ENCODE results near the gene OGDH.
A peak's percentile ranks its signal among the peaks of the same experiment; 100 is the strongest.

Gene OGDH

GRCh38 chr7:44634839-44635591, 28.6 kb downstream of the OGDH start:
- Histone ChIP-seq H3K27me3 (ENCODE audit: insufficient read depth, low read length) (no peaks in the 10 kb centered on the region), H3K9me3 (ENCODE audit: insufficient read depth, low read depth, low read length) (no peaks in the 10 kb centered on the region), H3K4me3 (ENCODE audit: low read length) (no peak overlapping the region), H3K9ac (ENCODE audit: low read depth, low read length) (no peak overlapping the region), H3K36me3 (ENCODE audit: insufficient read depth, low read depth, low read length) (peaks cover 3% of the 10 kb centered on the region; the same call in 1 of the 2 replicates), H3K4me1 (ENCODE audit: insufficient read depth, low read length) (peaks cover 24% of the 10 kb centered on the region), H3K27ac (ENCODE audit: low read length) (no peak overlapping the region)

GRCh38 chr7:44636041-44636584, 29.7 kb downstream of the OGDH start:
- no peaks in the 10 kb centered on the region for H3K9me3 ChIP-seq (ENCODE audit: insufficient read depth, low read depth, low read length)
- H3K27ac ChIP-seq (ENCODE audit: low read length), result no peak overlapping the region
- H3K4me1 ChIP-seq (ENCODE audit: insufficient read depth, low read length), result peaks cover 27% of the 10 kb centered on the region
- H3K27me3 ChIP-seq (ENCODE audit: insufficient read depth, low read length), result no peaks in the 10 kb centered on the region
- no peak overlapping the region for H3K4me3 ChIP-seq (ENCODE audit: low read length)
- no peak overlapping the region for H3K9ac ChIP-seq (ENCODE audit: low read depth, low read length)
- no peaks in the 10 kb centered on the region for H3K36me3 ChIP-seq (ENCODE audit: insufficient read depth, low read depth, low read length)

- Histone ChIP-seq H3K9ac (ENCODE audit: low read depth, low read length) (no peak overlapping the region), H3K4me1 (ENCODE audit: insufficient read depth, low read length) (peaks cover 21% of the 10 kb centered on the region), H3K36me3 (ENCODE audit: insufficient read depth, low read depth, low read length) (no peaks in the 10 kb centered on the region), H3K9me3 (ENCODE audit: insufficient read depth, low read depth, low read length) (no peaks in the 10 kb centered on the region), H3K27me3 (ENCODE audit: insufficient read depth, low read length) (no peaks in the 10 kb centered on the region), H3K27ac (ENCODE audit: low read length) (no peak overlapping the region), H3K4me3 (ENCODE audit: low read length) (no peak overlapping the region)
Measured at GRCh38 chr7:44636926-44637325, 30.5 kb downstream of the OGDH start.

GRCh38 chr7:44637788-44638594, 31.6 kb downstream of the OGDH start:
- Histone ChIP-seq H3K4me1 (ENCODE audit: insufficient read depth, low read length) (peaks cover 21% of the 10 kb centered on the region), H3K9me3 (ENCODE audit: insufficient read depth, low read depth, low read length) (no peaks in the 10 kb centered on the region), H3K4me3 (ENCODE audit: low read length) (no peak overlapping the region), H3K27me3 (ENCODE audit: insufficient read depth, low read length) (no peaks in the 10 kb centered on the region), H3K36me3 (ENCODE audit: insufficient read depth, low read depth, low read length) (no peaks in the 10 kb centered on the region), H3K27ac (ENCODE audit: low read length) (no peak overlapping the region), H3K9ac (ENCODE audit: low read depth, low read length) (no peak overlapping the region)

- peak overlapping the region; percentile 38; the same call in 1 of the 2 replicates for H3K9ac ChIP-seq (ENCODE audit: low read depth, low read length)
- H3K36me3 ChIP-seq (ENCODE audit: insufficient read depth, low read depth, low read length), result no peaks in the 10 kb centered on the region
- H3K9me3 ChIP-seq (ENCODE audit: insufficient read depth, low read depth, low read length), result no peaks in the 10 kb centered on the region
- H3K4me1 ChIP-seq (ENCODE audit: insufficient read depth, low read length), result peaks cover 21% of the 10 kb centered on the region
- H3K27ac ChIP-seq (ENCODE audit: low read length), result no peak overlapping the region
- H3K4me3 ChIP-seq (ENCODE audit: low read length), result no peak overlapping the region
- H3K27me3 ChIP-seq (ENCODE audit: insufficient read depth, low read length), result no peaks in the 10 kb centered on the region
Measured at GRCh38 chr7:44638611-44639557, 32.5 kb downstream of the OGDH start.

GRCh38 chr7:44639671-44640321, 33.4 kb downstream of the OGDH start:
- Histone ChIP-seq H3K27ac (ENCODE audit: low read length) (no peak overlapping the region), H3K4me3 (ENCODE audit: low read length) (no peak overlapping the region), H3K4me1 (ENCODE audit: insufficient read depth, low read length) (peaks cover 21% of the 10 kb centered on the region), H3K9me3 (ENCODE audit: insufficient read depth, low read depth, low read length) (no peaks in the 10 kb centered on the region), H3K9ac (ENCODE audit: low read depth, low read length) (peak overlapping the region; percentile 38; the same call in 1 of the 2 replicates), H3K27me3 (ENCODE audit: insufficient read depth, low read length) (no peaks in the 10 kb centered on the region), H3K36me3 (ENCODE audit: insufficient read depth, low read depth, low read length) (no peaks in the 10 kb centered on the region)

- Histone ChIP-seq H3K4me3 (ENCODE audit: low read length) (no peak overlapping the region), H3K27me3 (ENCODE audit: insufficient read depth, low read length) (no peaks in the 10 kb centered on the region), H3K4me1 (ENCODE audit: insufficient read depth, low read length) (peaks cover 21% of the 10 kb centered on the region), H3K36me3 (ENCODE audit: insufficient read depth, low read depth, low read length) (peaks cover 20% of the 10 kb centered on the region), H3K9me3 (ENCODE audit: insufficient read depth, low read depth, low read length) (no peaks in the 10 kb centered on the region), H3K27ac (ENCODE audit: low read length) (no peak overlapping the region), H3K9ac (ENCODE audit: low read depth, low read length) (no peak overlapping the region)
Measured at GRCh38 chr7:44643206-44643605, 36.8 kb downstream of the OGDH start.

GRCh38 chr7:44645254-44645653, 38.8 kb downstream of the OGDH start:
- Histone ChIP-seq H3K9ac (ENCODE audit: low read depth, low read length) (no peak overlapping the region), H3K4me3 (ENCODE audit: low read length) (no peak overlapping the region), H3K27ac (ENCODE audit: low read length) (no peak overlapping the region), H3K36me3 (ENCODE audit: insufficient read depth, low read depth, low read length) (peaks cover 37% of the 10 kb centered on the region), H3K4me1 (ENCODE audit: insufficient read depth, low read length) (peaks cover 3% of the 10 kb centered on the region), H3K9me3 (ENCODE audit: insufficient read depth, low read depth, low read length) (no peaks in the 10 kb centered on the region), H3K27me3 (ENCODE audit: insufficient read depth, low read length) (no peaks in the 10 kb centered on the region)

- Histone ChIP-seq H3K9me3 (ENCODE audit: insufficient read depth, low read depth, low read length) (no peaks in the 10 kb centered on the region), H3K36me3 (ENCODE audit: insufficient read depth, low read depth, low read length) (peaks cover 42% of the 10 kb centered on the region), H3K9ac (ENCODE audit: low read depth, low read length) (no peak overlapping the region), H3K27me3 (ENCODE audit: insufficient read depth, low read length) (no peaks in the 10 kb centered on the region), H3K4me3 (ENCODE audit: low read length) (no peak overlapping the region), H3K4me1 (ENCODE audit: insufficient read depth, low read length) (no peaks in the 10 kb centered on the region), H3K27ac (ENCODE audit: low read length) (no peak overlapping the region)
Measured at GRCh38 chr7:44645696-44646095, 39.3 kb downstream of the OGDH start.

GRCh38 chr7:44646176-44646920, 39.9 kb downstream of the OGDH start:
- Histone ChIP-seq H3K9ac (ENCODE audit: low read depth, low read length) (no peak overlapping the region), H3K9me3 (ENCODE audit: insufficient read depth, low read depth, low read length) (no peaks in the 10 kb centered on the region), H3K27ac (ENCODE audit: low read length) (no peak overlapping the region), H3K27me3 (ENCODE audit: insufficient read depth, low read length) (no peaks in the 10 kb centered on the region), H3K4me3 (ENCODE audit: low read length) (no peak overlapping the region), H3K36me3 (ENCODE audit: insufficient read depth, low read depth, low read length) (peaks cover 47% of the 10 kb centered on the region), H3K4me1 (ENCODE audit: insufficient read depth, low read length) (no peaks in the 10 kb centered on the region)

Data from iPS-20b (cell line).